HG03039 (cell line): ENCODE data around the gene COL6A1.

Source experiments
- ATAC-seq: cut with Tn5 transposase; IDR thresholded peaks from one replicate; pipeline ENCODE4 v1.9.1; 2021; ENCODE audit warnings: mild to moderate bottlenecking, moderate library complexity; ENCODE audit not compliant: unreplicated experiment

The COL6A1 gene

GRCh38 chr21:46022551-46023525 lies 41.3 kb downstream of the COL6A1 start:
- no peak for ATAC-seq

- ATAC-seq: no peak
These were observed 42.0 kb downstream of the COL6A1 start for GRCh38 chr21:46023555-46023954.

- ATAC-seq: no peak
These were observed 42.6 kb downstream of the COL6A1 start for GRCh38 chr21:46024141-46024540.

GRCh38 chr21:46025113-46025770 lies 43.7 kb downstream of the COL6A1 start:
- no peak for ATAC-seq

GRCh38 chr21:46027851-46028493 lies 46.4 kb downstream of the COL6A1 start:
- ATAC-seq: no peak

- no peak for ATAC-seq
These were observed 47.1 kb downstream of the COL6A1 start for GRCh38 chr21:46028573-46029091.

GRCh38 chr21:46029186-46029924 lies 47.8 kb downstream of the COL6A1 start:
- no peak for ATAC-seq

GRCh38 chr21:46031484-46031883 lies 49.9 kb downstream of the COL6A1 start:
- ATAC-seq: no peak

- ATAC-seq: no peak
These were observed 50.5 kb downstream of the COL6A1 start for GRCh38 chr21:46032100-46032499.

GRCh38 chr21:46033410-46034400 lies 52.1 kb downstream of the COL6A1 start:
- no peak for ATAC-seq

GRCh38 chr21:46035809-46036695 lies 54.5 kb downstream of the COL6A1 start:
- ATAC-seq: no peak

- ATAC-seq: no peak
These were observed 55.2 kb downstream of the COL6A1 start for GRCh38 chr21:46036696-46037330.

GRCh38 chr21:46037331-46038325 lies 56.1 kb downstream of the COL6A1 start:
- ATAC-seq: no peak

GRCh38 chr21:46038341-46038829 lies 56.8 kb downstream of the COL6A1 start:
- no peak for ATAC-seq

GRCh38 chr21:46038871-46039397 lies 57.4 kb downstream of the COL6A1 start:
- no peak for ATAC-seq
